Transverse colon (tissue), 4 donors: ENCODE results near the gene RLIM.
A peak's percentile ranks its signal among the peaks of the same experiment; 100 is the strongest.

Experiments used
- CTCF ChIP-seq, 5 experiments: fragments of 200-600 bp in 3 of 5; fragments of 450-650 bp in 2 of 5; sonication (generic) in 3 of 5; IDR thresholded peaks; 1 replicate in 2 of 5; 2 replicates in 3 of 5; pipeline ENCODE4 v1.5.1; 2016 to 2017; ENCODE audit warnings: antibody characterized with exemption in 5 of 5, inconsistent platforms in 3 of 5, mild to moderate bottlenecking in 2 of 5, moderate library complexity in 1 of 5
- EP300 ChIP-seq: sonication (generic); formaldehyde crosslinking; IDR thresholded peaks from one replicate; pipeline ENCODE4 v1.6.1; 2017; ENCODE audit warnings: antibody characterized with exemption, low read depth
- POLR2A ChIP-seq: fragments of 450-650 bp; IDR thresholded peaks from one replicate; pipeline ENCODE4 v1.6.1; 2016; ENCODE audit warnings: antibody characterized with exemption, mild to moderate bottlenecking, moderate library complexity
- POLR2AphosphoS5 ChIP-seq, 3 donors: sonication (generic); formaldehyde crosslinking; IDR thresholded peaks; one replicate each; pipeline ENCODE4 v1.6.1; 2016; ENCODE audit warnings: antibody characterized with exemption in 3 of 3

GRCh38 chrX:74535408-74536151, 78.8 kb downstream of the RLIM start:
- TF ChIP-seq POLR2A (peak; percentile 61), CTCF (IDR thresholded peaks at IDR 0.05) (peak in 2 of 5 experiments; percentile 13 to 25), EP300 (no peak), POLR2AphosphoS5 (IDR thresholded peaks at IDR 0.05) (peak in 2 of 3 donors; percentile 70 to 74)
